Right lobe of liver (tissue), 6 donors: ENCODE results near the gene POP5. TPM values are rescaled to one million over a fixed set of nuclear protein-coding genes. Genes with fewer than 3 reads are reported as not detected.

ENCODE experiments used
- ATAC-seq, 4 donors: fragments of 200-7000 bp; cut with Tn5 transposase; one replicate each; pipeline ENCODE4 v1.9.1; 2020; ENCODE audit warnings: mild to moderate bottlenecking in 4 of 4, moderate library complexity in 4 of 4
- DNase-seq, 3 donors: peaks; one replicate each; pipeline ENCODE4 v3.0.0-alpha.2; 2020
- H3K27ac ChIP-seq, 3 donors: fragments of 200-600 bp; one replicate each; pipeline ENCODE4 v1.8.0; 2022
- H3K27me3 ChIP-seq, 2 donors: fragments of 200-600 bp; one replicate each; pipeline ENCODE4 v1.8.0; 2022
- H3K36me3 ChIP-seq, 4 donors: fragments of 200-600 bp; sonication (generic) in 1 of 4; one replicate each; pipeline versions ENCODE4 v1.5.1 to v1.8.0; 2017 to 2022; ENCODE audit warnings: control low read depth in 1 of 4
- H3K4me1 ChIP-seq, 4 donors: fragments of 200-600 bp; sonication (generic) in 1 of 4; one replicate each; pipeline versions ENCODE4 v1.5.1 to v1.8.0; 2017 to 2022; ENCODE audit warnings: control low read depth in 1 of 4
- H3K4me3 ChIP-seq, 3 donors: fragments of 200-600 bp; one replicate each; pipeline ENCODE4 v1.8.0; 2022
- H3K9me3 ChIP-seq, 4 donors: fragments of 200-600 bp; sonication (generic) in 1 of 4; one replicate each; pipeline versions ENCODE4 v1.5.1 to v1.8.0; 2017 to 2022; ENCODE audit warnings: control low read depth in 1 of 4
- CTCF ChIP-seq, 4 donors: fragments of 200-600 bp in 3 of 4; fragments of 450-650 bp in 1 of 4; IDR thresholded peaks; one replicate each; pipeline versions ENCODE4 v1.5.1 to v1.8.0; 2016 to 2022; ENCODE audit warnings: antibody characterized with exemption in 4 of 4, mild to moderate bottlenecking in 2 of 4
- POLR2A ChIP-seq: fragments of 450-650 bp; IDR thresholded peaks from one replicate; pipeline ENCODE4 v1.6.1; 2017; ENCODE audit warnings: antibody characterized with exemption, mild to moderate bottlenecking
- WGBS: methylation state at CpG from one replicate; pipeline ENCODE4 v1.1.6; 2018; ENCODE audit warnings: low coverage, low lambda C conversion rate; ENCODE audit not compliant: insufficient coverage; ENCODE audit errors: missing lambda C conversion rate; 5-methylcytosine and 5-hydroxymethylcytosine counted together
- intact Hi-C, 2 donors: fragments of 100-400 bp; cut with DNase I; formaldehyde crosslinking; loops; one replicate each; pipeline versions ENCODE4 v1.11.2 to v1.14.1; 2022
- total RNA-seq, 6 experiments: library from RNA; depleted of rRNA in 2 of 6; stranded (reverse); fragments of >200 nt in 2 of 6; fragmentation: NEBNext Ultra II Directional in 3 of 6; extraction: Animal tissue kit (Norgen Biotek cat#: 25700) in 3 of 6; gene quantifications; one replicate each; pipeline versions ENCODE4 v1.1.0 to v1.2.4, GENCODE V29; 2016 to 2023
- donor health status: DM: no; HTN: yes; CAD: no.
- donor health status: DM: no; HTN: no; CAD: no.
- donor health status: DM: no; HTN: no; CAD: no.
- donor health status: DM: no; HTN: yes; CAD: no.
- donor health status: DM: no; HTN: yes; CAD: no.

Gene POP5
- total RNA-seq, 6 experiments from 2014 or later, result 14.2 to 29.2 (median 23.0) TPM

GRCh38 chr12:120588371-120588770 lies 7.2 kb upstream of the POP5 start:
- H3K4me3 ChIP-seq, result no peak overlapping the region
- no peak for TF ChIP-seq POLR2A
- no peak for TF ChIP-seq CTCF (IDR thresholded peaks at IDR 0.05)
- H3K9me3 ChIP-seq, result no peaks in the 10 kb centered on the region
- intact Hi-C loops, result loop anchor here in 1 of 2 donors (10.0 kb wide), 1 partner anchor 66 kb away; no protein-coding TSS in a partner anchor
- DNase-seq (no peak), ATAC-seq (no peak)
- H3K4me1 ChIP-seq, result peaks cover 0 to 10% (median under 1%) of the 10 kb centered on the region in 4 donors
- WGBS, result 100% methylated on average over 1 of the region's 1 CpG
- no peaks in the 10 kb centered on the region for H3K36me3 ChIP-seq
- no peaks in the 10 kb centered on the region for H3K27me3 ChIP-seq
- H3K27ac ChIP-seq, result no peak overlapping the region

- no peak for TF ChIP-seq CTCF (IDR thresholded peaks at IDR 0.05)
- TF ChIP-seq POLR2A, result no peak
- H3K4me1 ChIP-seq, result peaks cover 0 to 17% (median 3%) of the 10 kb centered on the region in 4 donors
- no peak overlapping the region for H3K4me3 ChIP-seq
- 89% methylated on average over 2 of the region's 2 CpGs for WGBS
- no peak overlapping the region for H3K27ac ChIP-seq
- intact Hi-C loops, result loop anchor here in 1 of 2 donors (10.0 kb wide), 1 partner anchor 68 kb away; no protein-coding TSS in a partner anchor
- ATAC-seq (no peak), DNase-seq (no peak)
- H3K9me3 ChIP-seq, result no peaks in the 10 kb centered on the region
- no peaks in the 10 kb centered on the region for H3K27me3 ChIP-seq
- no peaks in the 10 kb centered on the region for H3K36me3 ChIP-seq
These were observed 5.7 kb upstream of the POP5 start for GRCh38 chr12:120586860-120587259.

GRCh38 chr12:120586206-120586605 lies 5.0 kb upstream of the POP5 start:
- Histone ChIP-seq H3K36me3 (no peaks in the 10 kb centered on the region), H3K4me1 (peaks cover 0 to 21% (median 3%) of the 10 kb centered on the region in 4 donors), H3K4me3 (no peak overlapping the region), H3K9me3 (no peaks in the 10 kb centered on the region), H3K27ac (no peak overlapping the region), H3K27me3 (no peaks in the 10 kb centered on the region)
- no peak for DNase-seq
- TF ChIP-seq POLR2A, result no peak
- ATAC-seq, result no peak
- intact Hi-C loops, result loop anchor here in 1 of 2 donors (10.0 kb wide), 1 partner anchor 69 kb away; no protein-coding TSS in a partner anchor
- 64% methylated on average over 4 of the region's 7 CpGs for WGBS

GRCh38 chr12:120584343-120585149 lies 3.3 kb upstream of the POP5 start:
- Histone ChIP-seq H3K36me3 (peaks cover 0 to 2% (median under 1%) of the 10 kb centered on the region in 4 donors), H3K27me3 (no peaks in the 10 kb centered on the region), H3K27ac (no peak overlapping the region), H3K4me3 (peak overlapping the region; percentile 38 to 50 (median 41)), H3K4me1 (peaks cover 0 to 28% (median 3%) of the 10 kb centered on the region in 4 donors), H3K9me3 (no peaks in the 10 kb centered on the region)
- TF ChIP-seq CTCF (IDR thresholded peaks at IDR 0.05) (peak in 3 of 4 donors; percentile 32 to 40 (median 35)), POLR2A (no peak)
- intact Hi-C loops, result loop anchor here (5.0 to 10.0 kb wide), 2 partner anchors 63 to 70 kb away; no protein-coding TSS in a partner anchor
- ATAC-seq, result peak; percentile 27 to 45 (median 38)
- peak; percentile 62 to 67 (median 67) for DNase-seq
- 7% methylated on average over 8 of the region's 65 CpGs for WGBS

GRCh38 chr12:120583478-120584030 lies 2.4 kb upstream of the POP5 start:
- ATAC-seq (peak; percentile 28 to 46 (median 39)), DNase-seq (peak; percentile 72 to 78 (median 75))
- intact Hi-C loops, result loop anchor here (5.0 to 10.0 kb wide), 2 partner anchors 64 to 71 kb away; no protein-coding TSS in a partner anchor
- H3K27me3 ChIP-seq, result no peaks in the 10 kb centered on the region
- peak; percentile 82 to 87 (median 84) for TF ChIP-seq CTCF (IDR thresholded peaks at IDR 0.05)
- no peak for TF ChIP-seq POLR2A
- H3K36me3 ChIP-seq, result peaks cover 0 to 12% (median 8%) of the 10 kb centered on the region in 4 donors
- WGBS, result 24% methylated on average over 8 of the region's 20 CpGs
- no peak overlapping the region for H3K4me3 ChIP-seq
- no peak overlapping the region for H3K27ac ChIP-seq
- no peaks in the 10 kb centered on the region for H3K9me3 ChIP-seq
- peaks cover 0 to 28% (median 3%) of the 10 kb centered on the region in 4 donors for H3K4me1 ChIP-seq
